ENCODE results near the gene MCUB.
A peak's percentile ranks its signal among the peaks of the same experiment; 100 is the strongest.
"Not testable (repeated sequence)": the region's sequence is repeated elsewhere in the genome, so short reads cannot be mapped to it uniquely, and the experiment has no call there.

MCUB gene, protein sequence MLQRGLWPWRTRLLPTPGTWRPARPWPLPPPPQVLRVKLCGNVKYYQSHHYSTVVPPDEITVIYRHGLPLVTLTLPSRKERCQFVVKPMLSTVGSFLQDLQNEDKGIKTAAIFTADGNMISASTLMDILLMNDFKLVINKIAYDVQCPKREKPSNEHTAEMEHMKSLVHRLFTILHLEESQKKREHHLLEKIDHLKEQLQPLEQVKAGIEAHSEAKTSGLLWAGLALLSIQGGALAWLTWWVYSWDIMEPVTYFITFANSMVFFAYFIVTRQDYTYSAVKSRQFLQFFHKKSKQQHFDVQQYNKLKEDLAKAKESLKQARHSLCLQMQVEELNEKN
- 65.1 to 139 (median 94.3) reads per million in 3 donors for total RNA-seq

DNA sequence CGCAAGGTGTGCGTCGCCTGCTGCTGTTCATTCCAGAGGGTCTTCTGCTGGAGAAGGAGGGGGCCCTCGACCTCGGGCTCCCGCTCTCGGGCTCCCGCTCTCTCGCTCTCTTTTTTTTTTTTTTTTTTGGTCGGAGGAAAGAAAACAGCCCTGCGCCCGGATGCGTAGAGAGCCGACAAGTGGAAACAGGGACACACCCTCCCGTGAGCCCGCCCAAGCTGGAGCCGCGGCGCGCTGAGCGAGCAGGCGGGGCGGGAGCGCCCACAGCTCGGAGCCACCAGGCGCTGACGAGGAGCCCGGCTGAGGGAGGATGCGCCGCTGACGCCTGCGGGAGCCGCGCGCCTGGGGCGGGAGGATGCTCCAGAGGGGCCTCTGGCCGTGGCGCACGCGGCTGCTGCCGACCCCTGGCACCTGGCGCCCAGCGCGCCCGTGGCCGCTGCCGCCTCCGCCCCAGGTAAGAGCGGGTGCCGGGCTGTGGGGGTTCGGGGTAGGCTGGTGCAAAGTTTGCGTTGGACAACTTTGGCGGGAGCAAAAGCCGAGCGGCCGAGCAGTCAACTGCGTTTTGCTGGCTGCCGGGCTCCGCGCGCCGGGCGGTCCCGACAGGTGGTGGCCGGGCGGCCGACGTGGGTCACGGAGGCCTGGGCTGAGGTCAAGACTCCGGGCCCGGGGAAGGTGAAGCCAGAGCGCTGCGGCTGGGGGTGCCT lies at the start of gene MCUB:
Gene MCUB (plus strand): TSS at position 264 of the 704 bp plus-strand sequence. CDS start 92 bp downstream, at position 356.
- Histone ChIP-seq H3K27me3 (replicated peaks; ENCODE audit: control insufficient read depth, insufficient read depth, low read length, poor library complexity, severe bottlenecking) (no peaks in the 10 kb centered on the region), H3K36me3 (ENCODE audit: control insufficient read depth, insufficient read depth, low read length) (peaks cover 9% of the 10 kb centered on the region), H3K9me3 (ENCODE audit: control insufficient read depth, low read length) (no peaks in the 10 kb centered on the region), H3K4me1 (ENCODE audit: control insufficient read depth, insufficient read depth, low read length, poor library complexity, severe bottlenecking) (peaks cover 40% of the 10 kb centered on the region), H3K27ac (ENCODE audit: insufficient read depth, low read length, poor library complexity, severe bottlenecking) (peak within 1 kb of the TSS; percentile 94), H3K4me3 (ENCODE audit: insufficient read depth, low read depth, low read length, poor library complexity, severe bottlenecking) (peak within 1 kb of the TSS; percentile 84)
- peak; percentile 82 to 87 (median 85) for DNase-seq

DNA sequence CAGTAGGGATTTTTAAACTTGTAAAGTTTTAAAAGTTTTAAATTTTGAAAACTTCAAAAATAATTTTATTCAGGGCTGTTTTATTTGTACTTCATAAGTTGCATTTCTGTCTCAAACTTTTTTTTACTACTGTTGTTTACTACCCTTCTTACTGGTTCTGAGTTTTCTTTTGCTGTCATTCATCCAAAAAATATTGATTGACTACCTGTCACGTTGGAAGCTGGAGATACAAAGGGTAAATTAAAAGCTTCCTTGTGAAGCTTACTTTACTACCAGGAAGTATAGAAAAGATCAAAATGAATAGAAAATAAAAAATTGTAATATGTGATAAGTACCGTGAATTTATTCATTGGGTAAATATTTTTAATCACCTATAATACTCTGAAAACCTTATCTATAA lies 49.4 kb upstream of the MCUB start:
- Histone ChIP-seq H3K4me1 (ENCODE audit: control insufficient read depth, insufficient read depth, low read length, poor library complexity, severe bottlenecking) (no peaks in the 10 kb centered on the region), H3K4me3 (ENCODE audit: insufficient read depth, low read depth, low read length, poor library complexity, severe bottlenecking) (no peak overlapping the region), H3K9me3 (ENCODE audit: control insufficient read depth, low read length) (no peaks in the 10 kb centered on the region), H3K36me3 (ENCODE audit: control insufficient read depth, insufficient read depth, low read length) (peaks cover 37% of the 10 kb centered on the region), H3K27ac (ENCODE audit: insufficient read depth, low read length, poor library complexity, severe bottlenecking) (no peak overlapping the region), H3K27me3 (replicated peaks; ENCODE audit: control insufficient read depth, insufficient read depth, low read length, poor library complexity, severe bottlenecking) (no peaks in the 10 kb centered on the region)
- DNase-seq, result no peak

DNA sequence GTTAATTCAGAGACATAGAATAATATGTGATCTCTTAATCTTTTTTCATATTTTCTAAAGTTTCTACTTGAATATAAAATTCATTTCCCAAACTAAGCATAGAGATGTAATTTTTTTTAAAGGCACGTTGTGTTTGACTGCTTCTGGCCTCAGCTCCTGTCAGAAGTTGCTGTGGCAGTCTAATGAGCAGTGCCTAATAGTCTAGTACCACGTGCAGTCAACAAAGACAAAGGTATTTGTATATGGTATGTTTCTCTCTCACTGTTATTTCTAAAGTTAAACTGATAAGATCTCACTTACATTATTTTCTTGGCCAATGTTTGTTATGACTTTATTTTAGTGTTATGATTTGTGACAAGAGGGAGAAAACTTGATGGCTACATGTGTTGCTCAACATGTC lies 48.6 kb upstream of the MCUB start:
- no peaks in the 10 kb centered on the region for H3K4me1 ChIP-seq (ENCODE audit: control insufficient read depth, insufficient read depth, low read length, poor library complexity, severe bottlenecking)
- H3K4me3 ChIP-seq (ENCODE audit: insufficient read depth, low read depth, low read length, poor library complexity, severe bottlenecking), result no peak overlapping the region
- DNase-seq, result no peak
- peaks cover 42% of the 10 kb centered on the region for H3K36me3 ChIP-seq (ENCODE audit: control insufficient read depth, insufficient read depth, low read length)
- H3K9me3 ChIP-seq (ENCODE audit: control insufficient read depth, low read length), result no peaks in the 10 kb centered on the region
- no peaks in the 10 kb centered on the region for H3K27me3 ChIP-seq (replicated peaks; ENCODE audit: control insufficient read depth, insufficient read depth, low read length, poor library complexity, severe bottlenecking)
- H3K27ac ChIP-seq (ENCODE audit: insufficient read depth, low read length, poor library complexity, severe bottlenecking), result no peak overlapping the region

DNA sequence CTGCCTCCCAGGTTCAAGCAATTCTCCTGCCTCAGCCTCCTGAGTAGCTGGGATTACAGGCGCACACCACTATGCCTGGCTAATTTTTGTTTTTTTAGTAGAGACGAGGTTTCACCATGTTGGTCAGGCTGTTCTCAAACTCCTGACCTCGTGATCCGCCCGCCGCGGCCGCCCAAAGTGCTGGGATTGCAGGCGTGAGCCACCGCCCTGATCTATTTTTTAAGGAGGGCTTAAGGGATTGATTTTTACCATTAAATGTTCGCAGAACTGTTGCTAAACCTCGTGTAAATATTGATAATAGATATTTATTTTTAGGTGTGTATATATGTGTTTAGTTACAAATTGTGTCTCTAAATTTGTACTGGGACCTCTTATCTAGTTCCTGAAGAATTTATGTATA lies 46.7 kb upstream of the MCUB start:
- H3K36me3 ChIP-seq (ENCODE audit: control insufficient read depth, insufficient read depth, low read length), result peaks cover 47% of the 10 kb centered on the region
- not testable (repeated sequence) for DNase-seq; H3K4me1 ChIP-seq (ENCODE audit: control insufficient read depth, insufficient read depth, low read length, poor library complexity, severe bottlenecking); H3K27ac ChIP-seq (ENCODE audit: insufficient read depth, low read length, poor library complexity, severe bottlenecking); H3K4me3 ChIP-seq (ENCODE audit: insufficient read depth, low read depth, low read length, poor library complexity, severe bottlenecking); H3K27me3 ChIP-seq (replicated peaks; ENCODE audit: control insufficient read depth, insufficient read depth, low read length, poor library complexity, severe bottlenecking); H3K9me3 ChIP-seq (ENCODE audit: control insufficient read depth, low read length)

DNA sequence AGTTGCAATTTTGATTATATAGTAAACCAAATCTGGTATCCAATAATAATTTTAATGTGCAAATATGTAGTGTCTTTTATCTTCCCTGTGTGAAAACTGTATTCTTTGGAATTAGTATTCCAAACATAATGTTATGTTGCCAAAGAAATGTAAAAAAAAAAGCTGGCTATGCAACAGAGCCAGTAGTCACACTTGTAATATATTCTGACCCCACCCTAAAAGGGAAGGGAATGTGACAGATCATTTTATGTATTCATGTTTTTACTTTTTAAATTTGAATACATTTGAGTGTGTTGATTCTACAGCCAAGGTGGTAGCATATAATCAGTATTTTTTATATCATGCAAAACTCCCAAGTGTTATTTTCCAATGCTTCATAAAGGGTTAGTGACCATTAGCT lies 27.9 kb upstream of the MCUB start:
- no peak overlapping the region for H3K4me3 ChIP-seq (ENCODE audit: insufficient read depth, low read depth, low read length, poor library complexity, severe bottlenecking)
- DNase-seq, result no peak
- no peaks in the 10 kb centered on the region for H3K9me3 ChIP-seq (ENCODE audit: control insufficient read depth, low read length)
- peaks cover 63% of the 10 kb centered on the region for H3K36me3 ChIP-seq (ENCODE audit: control insufficient read depth, insufficient read depth, low read length)
- H3K27ac ChIP-seq (ENCODE audit: insufficient read depth, low read length, poor library complexity, severe bottlenecking), result no peak overlapping the region
- H3K27me3 ChIP-seq (replicated peaks; ENCODE audit: control insufficient read depth, insufficient read depth, low read length, poor library complexity, severe bottlenecking), result no peaks in the 10 kb centered on the region
- no peaks in the 10 kb centered on the region for H3K4me1 ChIP-seq (ENCODE audit: control insufficient read depth, insufficient read depth, low read length, poor library complexity, severe bottlenecking)

DNA sequence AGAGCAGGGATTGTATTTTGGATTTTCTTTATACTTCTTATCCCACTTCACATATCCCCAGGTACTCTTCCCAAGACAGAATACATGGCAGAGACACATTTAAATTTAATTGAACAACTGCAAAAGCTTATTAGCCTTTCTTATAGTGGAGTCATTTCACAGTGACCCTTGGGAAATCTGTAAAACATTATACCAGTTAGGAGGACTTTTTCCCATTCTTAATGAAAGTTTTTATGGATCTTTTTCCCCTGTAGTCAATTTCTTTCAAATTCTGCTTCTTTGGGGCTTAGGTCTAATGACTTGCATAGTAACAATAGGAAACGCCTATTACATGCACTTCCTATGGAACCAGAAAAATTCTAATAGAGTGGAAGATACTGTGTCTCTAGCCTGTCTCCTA lies 14.6 kb upstream of the MCUB start:
- no peaks in the 10 kb centered on the region for H3K9me3 ChIP-seq (ENCODE audit: control insufficient read depth, low read length)
- H3K36me3 ChIP-seq (ENCODE audit: control insufficient read depth, insufficient read depth, low read length), result peaks cover 10% of the 10 kb centered on the region
- H3K4me1 ChIP-seq (ENCODE audit: control insufficient read depth, insufficient read depth, low read length, poor library complexity, severe bottlenecking), result peaks cover 6% of the 10 kb centered on the region
- no peaks in the 10 kb centered on the region for H3K27me3 ChIP-seq (replicated peaks; ENCODE audit: control insufficient read depth, insufficient read depth, low read length, poor library complexity, severe bottlenecking)
- no peak overlapping the region for H3K4me3 ChIP-seq (ENCODE audit: insufficient read depth, low read depth, low read length, poor library complexity, severe bottlenecking)
- no peak for DNase-seq
- H3K27ac ChIP-seq (ENCODE audit: insufficient read depth, low read length, poor library complexity, severe bottlenecking), result no peak overlapping the region

DNA sequence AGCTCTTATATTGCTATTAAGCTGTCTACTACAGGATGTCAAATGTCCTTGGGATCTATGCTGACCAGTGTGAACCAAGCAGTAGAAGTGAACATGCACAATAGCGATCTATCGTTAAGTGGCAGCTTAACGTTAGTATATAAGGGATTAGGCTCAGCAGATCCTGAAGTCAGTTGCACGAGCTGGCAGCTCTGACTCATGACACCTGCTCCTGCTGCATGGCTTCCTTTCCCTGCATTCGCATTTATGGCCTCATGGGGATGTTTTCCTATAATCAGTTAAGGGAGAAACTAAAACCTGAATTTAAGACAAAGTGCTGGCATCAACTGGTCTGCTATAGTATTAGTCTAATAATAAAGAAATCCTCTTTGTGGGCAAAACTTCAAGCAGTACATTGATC lies 12.7 kb upstream of the MCUB start:
- Histone ChIP-seq H3K9me3 (ENCODE audit: control insufficient read depth, low read length) (no peaks in the 10 kb centered on the region), H3K4me3 (ENCODE audit: insufficient read depth, low read depth, low read length, poor library complexity, severe bottlenecking) (no peak overlapping the region), H3K4me1 (ENCODE audit: control insufficient read depth, insufficient read depth, low read length, poor library complexity, severe bottlenecking) (peaks cover 6% of the 10 kb centered on the region), H3K27me3 (replicated peaks; ENCODE audit: control insufficient read depth, insufficient read depth, low read length, poor library complexity, severe bottlenecking) (no peaks in the 10 kb centered on the region), H3K36me3 (ENCODE audit: control insufficient read depth, insufficient read depth, low read length) (peaks cover under 1% of the 10 kb centered on the region), H3K27ac (ENCODE audit: insufficient read depth, low read length, poor library complexity, severe bottlenecking) (no peak overlapping the region)
- DNase-seq, result no peak

DNA sequence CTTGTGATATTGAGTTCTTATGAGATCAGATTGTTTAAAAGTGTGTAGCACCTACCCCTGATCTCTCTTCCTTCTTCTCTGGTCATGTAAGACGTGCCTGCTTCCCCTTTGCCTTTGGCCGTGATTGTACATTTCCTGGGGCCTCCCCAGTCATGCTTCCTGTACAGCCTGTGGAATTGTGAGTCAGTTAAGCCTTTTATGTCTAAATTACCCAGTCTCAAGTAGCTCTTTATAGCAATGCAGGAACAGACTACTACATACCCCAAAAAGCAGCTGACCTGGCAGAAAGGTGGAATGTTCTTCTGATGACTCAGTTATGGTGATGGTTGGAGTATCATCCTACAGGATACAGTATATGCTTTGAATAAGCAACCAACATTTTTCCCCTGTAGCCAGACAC lies 11.4 kb upstream of the MCUB start:
- no peak for DNase-seq
- Histone ChIP-seq H3K9me3 (ENCODE audit: control insufficient read depth, low read length) (no peaks in the 10 kb centered on the region), H3K4me1 (ENCODE audit: control insufficient read depth, insufficient read depth, low read length, poor library complexity, severe bottlenecking) (peaks cover 6% of the 10 kb centered on the region), H3K36me3 (ENCODE audit: control insufficient read depth, insufficient read depth, low read length) (no peaks in the 10 kb centered on the region), H3K4me3 (ENCODE audit: insufficient read depth, low read depth, low read length, poor library complexity, severe bottlenecking) (no peak overlapping the region), H3K27ac (ENCODE audit: insufficient read depth, low read length, poor library complexity, severe bottlenecking) (no peak overlapping the region), H3K27me3 (replicated peaks; ENCODE audit: control insufficient read depth, insufficient read depth, low read length, poor library complexity, severe bottlenecking) (no peaks in the 10 kb centered on the region)

DNA sequence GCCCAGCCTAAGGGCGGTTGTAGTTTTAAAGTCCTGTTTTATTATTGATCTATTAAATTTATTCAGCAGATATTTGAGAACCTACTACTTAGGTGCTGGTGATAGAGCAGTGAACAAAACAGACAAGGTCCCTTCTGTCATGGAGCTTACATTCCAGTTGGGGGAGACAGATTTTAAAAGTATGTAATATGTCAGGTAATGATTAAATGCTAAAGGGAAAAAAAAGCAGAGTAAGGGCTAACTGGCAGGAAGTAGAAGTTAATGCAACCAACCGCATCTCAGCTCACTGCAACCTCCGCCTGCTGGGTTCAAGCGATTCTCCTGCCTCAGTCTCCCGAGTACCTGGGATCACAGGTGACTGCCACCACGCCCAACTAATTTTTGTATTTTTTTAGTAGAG lies 7.8 kb upstream of the MCUB start:
- no peaks in the 10 kb centered on the region for H3K36me3 ChIP-seq (ENCODE audit: control insufficient read depth, insufficient read depth, low read length)
- DNase-seq, result no peak

DNA sequence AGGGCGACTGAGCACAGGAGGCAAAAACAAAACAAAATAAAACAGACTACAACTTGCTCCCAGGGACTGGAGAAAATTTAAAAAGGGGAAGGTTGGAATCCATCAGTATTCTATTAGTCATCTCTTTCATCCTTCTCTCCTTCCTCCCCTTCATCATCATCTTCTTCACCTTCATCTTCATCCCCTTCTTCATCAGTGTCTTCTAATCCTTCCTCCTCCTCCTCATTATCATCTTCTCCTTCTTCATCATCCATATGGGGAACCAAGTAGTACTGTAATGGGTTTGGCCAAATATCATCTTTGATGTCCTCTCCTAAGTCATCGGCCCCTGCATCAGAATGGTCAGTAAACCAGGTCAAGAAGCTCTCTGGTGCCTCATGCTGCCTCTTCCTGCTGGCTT lies 6.9 kb upstream of the MCUB start:
- no peak overlapping the region for H3K27ac ChIP-seq (ENCODE audit: insufficient read depth, low read length, poor library complexity, severe bottlenecking)
- H3K9me3 ChIP-seq (ENCODE audit: control insufficient read depth, low read length), result no peaks in the 10 kb centered on the region
- no peaks in the 10 kb centered on the region for H3K36me3 ChIP-seq (ENCODE audit: control insufficient read depth, insufficient read depth, low read length)
- H3K27me3 ChIP-seq (replicated peaks; ENCODE audit: control insufficient read depth, insufficient read depth, low read length, poor library complexity, severe bottlenecking), result no peaks in the 10 kb centered on the region
- no peak for DNase-seq
- peaks cover 6% of the 10 kb centered on the region for H3K4me1 ChIP-seq (ENCODE audit: control insufficient read depth, insufficient read depth, low read length, poor library complexity, severe bottlenecking)
- no peak overlapping the region for H3K4me3 ChIP-seq (ENCODE audit: insufficient read depth, low read depth, low read length, poor library complexity, severe bottlenecking)

More for the DNA sequence above, 7.8 kb upstream of the MCUB start:
- H3K27me3 ChIP-seq (replicated peaks; ENCODE audit: control insufficient read depth, insufficient read depth, low read length, poor library complexity, severe bottlenecking), result no peaks in the 10 kb centered on the region
- peaks cover 6% of the 10 kb centered on the region for H3K4me1 ChIP-seq (ENCODE audit: control insufficient read depth, insufficient read depth, low read length, poor library complexity, severe bottlenecking)
- no peaks in the 10 kb centered on the region for H3K9me3 ChIP-seq (ENCODE audit: control insufficient read depth, low read length)
- no peak overlapping the region for H3K27ac ChIP-seq (ENCODE audit: insufficient read depth, low read length, poor library complexity, severe bottlenecking)
- no peak overlapping the region for H3K4me3 ChIP-seq (ENCODE audit: insufficient read depth, low read depth, low read length, poor library complexity, severe bottlenecking)

Measured in effector memory CD4-positive, alpha-beta T cell (primary cell).